BE2C (cell line): Measurements from ENCODE around the gene LAMA1.

Experiments used
- DNase-seq: peaks from one replicate; pipeline ENCODE4 v3.0.0-alpha.2; 2020
- H3K27me3 ChIP-seq: fragments of 250-450 bp; sonication (Bioruptor Pico); 2 replicates; pipeline ENCODE4 v1.5.1; 2020; ENCODE audit warnings: mild to moderate bottlenecking
- H3K36me3 ChIP-seq: fragments of 250-450 bp; sonication (Bioruptor Pico); 2 replicates; pipeline ENCODE4 v1.5.1; 2020; ENCODE audit warnings: mild to moderate bottlenecking
- H3K4me1 ChIP-seq: fragments of 250-450 bp; sonication (Bioruptor Pico); 2 replicates; pipeline ENCODE4 v1.5.1; 2020
- H3K4me3 ChIP-seq: 2 replicates; pipeline ENCODE4 v1.5.1; 2011; ENCODE audit warnings: low read depth, low read length
- H3K9me3 ChIP-seq: fragments of 250-450 bp; sonication (Bioruptor Pico); 2 replicates; pipeline ENCODE4 v1.5.1; 2020
- TF ChIP-seq, protein P1 (sequence below): IDR thresholded peaks from 2 replicates; pipeline ENCODE4 v1.5.1; 2012; ENCODE audit warnings: mild to moderate bottlenecking, low read depth, low read length

Gene LAMA1

DNA sequence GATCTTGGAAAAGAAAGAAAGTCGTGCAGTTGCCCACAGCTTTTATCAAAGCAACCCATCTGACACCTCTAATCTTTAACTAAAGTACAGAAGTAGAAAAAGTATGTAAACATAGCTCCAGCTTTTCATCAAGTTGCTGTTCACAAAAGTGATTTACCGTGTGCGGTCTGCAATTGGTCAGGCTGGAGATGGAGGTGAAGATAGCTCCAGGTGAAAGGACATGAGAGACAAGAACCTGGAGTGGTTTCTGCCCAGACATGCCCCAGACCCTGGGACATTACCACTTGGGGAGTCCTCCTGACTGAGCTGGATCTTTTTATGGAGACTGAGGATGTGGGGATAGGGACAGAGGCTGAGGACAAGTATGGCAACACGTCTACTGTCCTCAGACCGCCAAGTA lies 82.7 kb downstream of the LAMA1 start:
- H3K4me1 ChIP-seq: no peaks in the 10 kb centered on the region

DNA sequence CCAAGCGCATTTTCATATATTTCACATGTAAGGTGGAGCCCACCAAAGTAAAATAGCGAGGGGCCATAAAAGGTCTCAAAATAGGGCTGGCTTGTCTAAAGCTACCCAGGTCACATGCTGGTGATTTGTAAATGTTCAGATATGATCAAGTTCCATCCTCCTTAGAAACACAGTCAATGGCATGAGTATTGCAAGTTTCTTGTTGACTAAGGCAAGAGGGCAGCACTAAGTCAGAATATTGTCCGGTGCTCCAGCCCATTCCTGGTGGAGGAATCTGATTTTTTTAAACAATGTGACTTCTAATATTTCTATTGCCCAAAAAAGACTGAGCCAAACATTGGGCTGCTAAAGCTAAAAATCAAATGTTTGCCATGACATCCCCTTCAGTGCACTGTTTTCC lies 85.1 kb downstream of the LAMA1 start:
- DNase-seq: no peak
- no peaks in the 10 kb centered on the region for H3K36me3 ChIP-seq
- TF ChIP-seq, protein P1, sequence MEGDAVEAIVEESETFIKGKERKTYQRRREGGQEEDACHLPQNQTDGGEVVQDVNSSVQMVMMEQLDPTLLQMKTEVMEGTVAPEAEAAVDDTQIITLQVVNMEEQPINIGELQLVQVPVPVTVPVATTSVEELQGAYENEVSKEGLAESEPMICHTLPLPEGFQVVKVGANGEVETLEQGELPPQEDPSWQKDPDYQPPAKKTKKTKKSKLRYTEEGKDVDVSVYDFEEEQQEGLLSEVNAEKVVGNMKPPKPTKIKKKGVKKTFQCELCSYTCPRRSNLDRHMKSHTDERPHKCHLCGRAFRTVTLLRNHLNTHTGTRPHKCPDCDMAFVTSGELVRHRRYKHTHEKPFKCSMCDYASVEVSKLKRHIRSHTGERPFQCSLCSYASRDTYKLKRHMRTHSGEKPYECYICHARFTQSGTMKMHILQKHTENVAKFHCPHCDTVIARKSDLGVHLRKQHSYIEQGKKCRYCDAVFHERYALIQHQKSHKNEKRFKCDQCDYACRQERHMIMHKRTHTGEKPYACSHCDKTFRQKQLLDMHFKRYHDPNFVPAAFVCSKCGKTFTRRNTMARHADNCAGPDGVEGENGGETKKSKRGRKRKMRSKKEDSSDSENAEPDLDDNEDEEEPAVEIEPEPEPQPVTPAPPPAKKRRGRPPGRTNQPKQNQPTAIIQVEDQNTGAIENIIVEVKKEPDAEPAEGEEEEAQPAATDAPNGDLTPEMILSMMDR: no peak

More for the DNA sequence above, 82.7 kb downstream of the LAMA1 start:
- Histone ChIP-seq H3K36me3 (no peaks in the 10 kb centered on the region), H3K27me3 (no peaks in the 10 kb centered on the region), H3K4me3 (no peak overlapping the region), H3K9me3 (no peaks in the 10 kb centered on the region)
- TF ChIP-seq, protein P1: no peak
- no peak for DNase-seq

DNA sequence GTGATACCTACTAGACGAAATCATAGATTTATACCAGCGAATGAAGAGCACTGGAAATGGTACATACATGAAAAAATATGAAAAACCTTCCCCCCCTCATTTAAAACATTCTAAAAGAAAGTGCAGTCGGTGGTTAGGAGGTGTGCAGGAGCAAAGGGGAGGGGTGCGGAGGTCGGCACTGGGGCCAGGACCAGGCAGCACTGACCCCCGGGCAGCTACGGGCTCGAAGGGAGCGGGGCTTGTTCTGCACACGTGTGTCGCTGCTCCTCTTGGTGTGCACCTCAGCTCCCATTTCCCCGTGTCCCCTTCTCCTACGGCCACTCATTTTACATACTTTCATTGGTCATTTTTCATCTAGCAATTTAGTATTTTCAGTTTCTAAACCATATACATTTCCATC lies 89.0 kb downstream of the LAMA1 start:
- TF ChIP-seq, protein P1: no peak
- DNase-seq: no peak
- Histone ChIP-seq H3K9me3 (no peaks in the 10 kb centered on the region), H3K27me3 (no peaks in the 10 kb centered on the region), H3K4me3 (no peak overlapping the region), H3K4me1 (no peaks in the 10 kb centered on the region), H3K36me3 (no peaks in the 10 kb centered on the region)

More for the DNA sequence above, 85.1 kb downstream of the LAMA1 start:
- H3K9me3 ChIP-seq: no peaks in the 10 kb centered on the region
- H3K4me3 ChIP-seq: no peak overlapping the region
- no peaks in the 10 kb centered on the region for H3K27me3 ChIP-seq
- H3K4me1 ChIP-seq: no peaks in the 10 kb centered on the region

DNA sequence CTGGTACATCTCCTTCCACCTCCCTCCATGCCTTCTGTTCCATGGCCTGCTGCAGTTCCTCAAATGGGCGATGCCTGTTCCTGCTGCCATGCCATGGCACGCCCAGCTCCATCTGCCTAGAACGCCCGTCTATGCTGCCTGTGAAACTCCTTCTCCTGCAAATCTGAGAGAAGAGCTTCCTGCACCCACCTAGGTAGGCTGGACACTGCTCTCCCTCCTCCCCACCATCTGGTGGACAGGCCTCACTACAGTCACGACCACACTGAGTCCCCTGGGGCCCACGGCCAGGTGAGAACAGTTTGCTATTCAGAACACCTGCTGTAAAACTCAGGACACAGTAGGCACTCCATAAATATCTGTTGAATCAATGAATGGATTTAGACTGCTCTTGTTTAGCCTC lies 92.4 kb downstream of the LAMA1 start:
- no peaks in the 10 kb centered on the region for H3K36me3 ChIP-seq
- TF ChIP-seq, protein P1: no peak
- no peaks in the 10 kb centered on the region for H3K9me3 ChIP-seq
- no peak for DNase-seq
- H3K4me3 ChIP-seq: no peak overlapping the region
- H3K4me1 ChIP-seq: no peaks in the 10 kb centered on the region
- no peaks in the 10 kb centered on the region for H3K27me3 ChIP-seq

DNA sequence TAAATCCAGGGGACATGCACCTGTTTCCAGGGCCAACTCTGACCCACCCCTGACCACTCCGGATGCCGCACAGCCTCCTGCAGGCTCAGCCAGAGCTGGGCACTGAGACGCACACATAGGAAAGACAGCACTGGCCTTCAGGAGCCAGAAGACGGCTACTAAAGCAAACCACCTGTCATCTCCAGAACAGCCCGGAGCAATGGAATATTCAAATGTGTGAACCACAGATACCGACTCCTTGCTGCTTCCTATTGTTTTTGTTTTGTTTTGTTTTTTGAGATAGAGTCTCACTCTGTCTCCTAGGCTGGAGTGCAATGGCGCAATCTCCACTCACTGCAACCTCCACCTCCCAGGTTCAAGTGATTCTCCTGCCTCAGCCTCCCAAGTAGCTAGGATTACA lies 94.0 kb downstream of the LAMA1 start:
- no peaks in the 10 kb centered on the region for H3K27me3 ChIP-seq
- no peak for DNase-seq
- TF ChIP-seq, protein P1: no peak

DNA sequence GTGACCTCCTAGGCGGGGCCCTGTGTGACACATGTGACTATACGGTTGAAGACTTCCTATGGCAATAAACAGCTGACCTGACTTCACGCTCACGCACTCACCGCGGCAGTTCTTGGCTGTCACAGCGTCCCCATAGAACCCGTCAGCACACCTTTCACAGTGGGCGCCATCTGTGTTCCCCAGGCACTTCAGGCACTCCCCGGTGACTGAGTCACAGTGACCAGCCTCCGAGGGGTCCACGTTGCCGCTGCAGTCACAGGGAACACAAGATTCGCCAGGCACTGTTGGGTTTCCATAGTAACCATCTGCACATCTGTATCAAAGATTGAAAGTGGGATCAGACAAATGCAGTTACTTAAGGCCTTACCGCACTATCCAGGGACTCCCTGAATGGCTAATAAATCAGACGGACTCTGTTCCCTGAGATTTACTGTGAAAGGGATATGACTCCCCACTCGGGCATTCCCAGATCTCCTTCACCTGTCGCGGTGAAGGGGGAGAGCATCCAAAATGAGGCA lies 94.5 kb downstream of the LAMA1 start:
- Histone ChIP-seq H3K27me3 (no peaks in the 10 kb centered on the region), H3K9me3 (no peaks in the 10 kb centered on the region), H3K4me3 (no peak overlapping the region; the same call in 1 of the 2 replicates), H3K4me1 (no peaks in the 10 kb centered on the region), H3K36me3 (no peaks in the 10 kb centered on the region)
- TF ChIP-seq, protein P1: no peak
- no peak for DNase-seq

More for the DNA sequence above, 94.0 kb downstream of the LAMA1 start:
- Histone ChIP-seq H3K4me3 (no peak overlapping the region), H3K9me3 (no peaks in the 10 kb centered on the region), H3K4me1 (no peaks in the 10 kb centered on the region), H3K36me3 (no peaks in the 10 kb centered on the region)
